ENCODE measurements around the gene MAP1LC3B2.

The MAP1LC3B2 gene

DNA sequence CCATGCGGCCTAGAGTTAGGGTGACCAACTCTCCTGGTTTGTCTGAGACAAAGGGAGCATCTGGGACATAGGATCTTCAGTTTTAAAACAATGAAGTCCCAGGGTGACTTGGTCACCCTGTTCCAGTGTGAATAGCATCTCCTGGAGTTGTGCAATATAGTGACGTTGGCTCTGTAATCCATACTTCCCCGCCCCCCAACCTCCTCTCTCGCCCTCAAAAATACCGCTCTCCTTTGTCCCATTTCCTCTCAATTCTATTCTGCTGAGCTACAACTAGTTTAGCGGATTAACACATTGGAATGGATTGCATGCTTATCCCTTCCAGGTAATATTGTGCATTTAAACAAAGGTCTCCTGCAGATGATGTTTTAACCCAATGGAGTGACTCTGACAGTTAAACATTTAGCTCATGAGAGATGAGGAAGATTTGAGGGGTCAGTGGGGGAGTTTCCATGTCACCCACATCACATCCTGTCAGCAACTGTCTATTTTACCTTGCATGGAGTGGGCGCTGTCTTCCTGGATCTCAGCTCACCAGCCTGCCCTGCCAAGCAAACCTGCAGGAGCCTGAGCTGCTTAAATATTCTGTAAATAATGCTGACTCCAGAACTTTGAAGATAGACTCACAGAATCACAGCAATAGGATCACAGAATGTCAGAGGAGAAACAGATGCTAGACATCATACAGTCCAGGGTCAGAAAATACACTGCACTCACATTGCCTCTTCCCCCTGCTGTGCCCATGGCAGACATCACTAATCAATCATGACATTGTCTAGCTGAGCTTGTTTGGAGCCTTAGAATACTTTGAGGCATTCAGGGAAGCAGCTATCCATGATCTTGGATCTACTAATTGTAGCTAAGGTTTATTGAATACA is 43.0 kb downstream of the MAP1LC3B2 start:
- Mint-ChIP-seq H3K27me3 (peaks cover 7% of the 10 kb centered on the region), H3K36me3 (ENCODE audit: low read depth) (no peaks in the 10 kb centered on the region), H3K9me3 (no peaks in the 10 kb centered on the region), H3K4me1 (ENCODE audit: low read depth) (peaks cover 7% of the 10 kb centered on the region), H3K27ac (no peak overlapping the region), H3K4me3 (no peak overlapping the region)
- DNase-seq = no peak

DNA sequence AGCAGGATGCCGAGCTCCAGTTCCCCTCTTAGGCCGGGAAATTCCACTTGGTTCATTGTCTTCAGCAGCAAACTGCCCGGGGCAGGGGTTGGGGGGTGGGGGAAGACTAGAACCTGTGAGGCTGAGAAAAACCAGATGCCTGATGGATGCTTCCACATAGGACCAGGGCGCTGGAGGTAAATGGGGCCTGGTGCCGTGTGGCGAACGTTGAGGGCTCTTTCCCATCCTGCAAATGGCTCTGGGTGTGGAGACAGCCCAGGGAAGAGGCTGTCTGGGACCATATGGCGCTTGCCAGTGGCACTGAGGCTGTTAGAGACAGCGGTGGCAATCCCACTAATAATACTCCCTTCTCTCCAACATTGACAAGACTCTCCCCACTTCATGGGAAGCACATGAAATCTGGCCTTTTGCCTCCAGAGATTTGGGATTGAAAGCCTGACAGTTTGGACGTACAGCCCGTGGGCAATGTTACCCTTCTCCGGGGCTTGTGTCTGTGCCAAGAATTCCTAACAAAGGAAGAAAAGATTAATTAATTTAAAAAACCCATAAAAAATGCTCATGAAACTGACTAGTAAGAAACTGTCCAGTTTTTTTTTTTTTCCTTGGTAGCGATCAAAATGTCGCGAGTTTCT is 44.5 kb downstream of the MAP1LC3B2 start:
- H3K27ac Mint-ChIP-seq = no peak overlapping the region
- no peaks in the 10 kb centered on the region for H3K36me3 Mint-ChIP-seq (ENCODE audit: low read depth)
- no peak overlapping the region for H3K4me3 Mint-ChIP-seq
- H3K4me1 Mint-ChIP-seq (ENCODE audit: low read depth) = peaks cover 7% of the 10 kb centered on the region
- no peaks in the 10 kb centered on the region for H3K9me3 Mint-ChIP-seq
- H3K27me3 Mint-ChIP-seq = peaks cover 7% of the 10 kb centered on the region
- no peak for DNase-seq

DNA sequence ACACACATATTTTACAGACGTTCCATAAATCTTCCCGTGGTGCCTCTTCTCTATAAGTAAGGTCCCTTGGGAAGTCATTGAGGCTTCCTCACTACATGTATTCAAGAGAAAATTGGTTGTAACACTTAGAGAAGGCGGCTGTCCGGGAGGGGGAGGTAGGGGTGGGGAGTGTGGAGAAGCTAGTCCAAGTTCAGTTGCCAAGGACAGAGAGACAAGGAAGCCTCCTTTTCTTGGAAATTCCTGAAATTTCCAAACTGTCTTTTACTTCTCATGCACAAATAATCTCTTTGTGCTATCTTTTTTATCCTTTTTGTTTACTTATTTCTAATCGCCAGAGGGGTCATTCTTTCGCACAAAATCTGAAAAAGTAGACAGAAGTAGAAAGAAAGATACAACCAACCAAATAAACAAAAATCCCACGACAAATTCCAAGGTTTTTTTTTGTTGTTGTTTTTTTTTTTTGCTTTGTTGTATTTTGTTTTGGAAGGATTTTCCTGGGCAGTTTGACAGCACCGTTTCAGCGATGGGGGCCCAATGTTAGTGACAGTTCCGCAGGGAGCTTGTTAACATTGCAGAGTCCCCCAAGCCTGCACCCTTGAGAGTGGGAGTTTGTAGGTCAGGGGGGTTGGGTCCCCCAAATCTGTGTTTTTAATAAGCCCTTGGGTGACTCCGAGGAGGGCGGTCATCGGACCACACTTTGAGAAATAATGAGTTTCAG is 45.2 kb downstream of the MAP1LC3B2 start:
- H3K36me3 Mint-ChIP-seq (ENCODE audit: low read depth) = no peaks in the 10 kb centered on the region
- H3K4me3 Mint-ChIP-seq = no peak overlapping the region
- peaks cover 7% of the 10 kb centered on the region for H3K4me1 Mint-ChIP-seq (ENCODE audit: low read depth)
- no peaks in the 10 kb centered on the region for H3K9me3 Mint-ChIP-seq
- no peak overlapping the region for H3K27ac Mint-ChIP-seq
- peaks cover 7% of the 10 kb centered on the region for H3K27me3 Mint-ChIP-seq
- DNase-seq = no peak

DNA sequence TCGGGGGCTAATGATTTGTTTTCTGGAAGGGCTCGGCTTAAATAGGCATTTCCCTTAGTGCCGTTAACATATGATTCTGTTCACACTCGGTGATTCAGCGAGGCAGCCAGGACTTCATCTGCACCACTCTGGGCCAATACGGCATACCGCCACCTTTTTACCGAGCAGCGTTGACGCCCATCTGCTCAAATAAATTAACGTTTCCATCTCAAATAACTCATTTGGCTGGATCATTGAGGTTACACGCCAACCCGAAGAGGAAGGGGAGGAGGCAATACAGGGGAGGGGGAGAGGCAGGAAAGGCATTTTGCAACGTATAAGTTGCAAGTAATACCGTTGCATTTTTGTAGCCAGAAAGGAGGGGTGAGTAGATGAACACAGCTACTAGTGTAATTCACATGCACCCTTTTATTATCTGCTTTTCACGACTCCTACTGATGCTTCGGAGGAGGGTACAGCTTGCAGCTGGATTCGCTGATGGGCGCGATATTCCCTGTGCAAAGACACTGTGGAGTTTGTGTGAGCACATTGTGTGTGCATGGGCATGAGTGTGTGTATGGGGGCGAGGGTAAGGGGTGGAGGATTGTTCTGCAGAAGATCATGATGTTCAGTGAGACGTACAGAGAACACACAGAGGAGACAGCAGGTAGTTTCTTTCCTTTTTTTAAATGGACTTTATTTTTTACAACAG is 45.9 kb downstream of the MAP1LC3B2 start:
- Mint-ChIP-seq H3K9me3 (no peaks in the 10 kb centered on the region), H3K4me1 (ENCODE audit: low read depth) (peaks cover 4% of the 10 kb centered on the region), H3K27me3 (peaks cover 7% of the 10 kb centered on the region), H3K4me3 (no peak overlapping the region), H3K27ac (no peak overlapping the region), H3K36me3 (ENCODE audit: low read depth) (no peaks in the 10 kb centered on the region)
- no peak for DNase-seq

DNA sequence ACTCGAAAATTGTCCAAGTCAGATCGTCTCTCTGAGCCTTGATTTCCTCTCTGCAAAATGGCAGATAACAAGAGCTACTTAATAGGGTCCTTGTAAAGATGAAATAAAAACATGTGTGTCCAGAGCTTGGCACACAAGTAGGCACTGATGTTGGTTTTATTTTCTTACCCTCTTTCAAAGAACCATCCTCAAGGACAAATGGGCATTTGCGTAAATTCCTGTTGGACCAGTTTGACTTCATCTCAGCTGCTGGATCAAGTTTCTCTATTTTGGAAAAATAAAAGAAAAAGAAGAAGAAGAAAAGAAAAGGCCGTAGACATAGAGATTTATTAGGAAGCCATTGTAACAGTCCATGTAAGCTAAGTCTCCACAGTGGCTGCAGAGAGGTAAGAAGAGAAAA is 47.2 kb downstream of the MAP1LC3B2 start:
- Mint-ChIP-seq H3K4me3 (no peak overlapping the region), H3K4me1 (ENCODE audit: low read depth) (peaks cover 3% of the 10 kb centered on the region)

GRCh38 chr12:116607039-116607438 is 47.9 kb downstream of the MAP1LC3B2 start:
- H3K9me3 Mint-ChIP-seq = no peaks in the 10 kb centered on the region
- H3K4me1 Mint-ChIP-seq (ENCODE audit: low read depth) = no peaks in the 10 kb centered on the region
- no peaks in the 10 kb centered on the region for H3K36me3 Mint-ChIP-seq (ENCODE audit: low read depth)
- H3K27me3 Mint-ChIP-seq = peaks cover 7% of the 10 kb centered on the region
- no peak overlapping the region for H3K27ac Mint-ChIP-seq
- H3K4me3 Mint-ChIP-seq = no peak overlapping the region
- DNase-seq = no peak

More for the DNA sequence above, 47.2 kb downstream of the MAP1LC3B2 start:
- H3K9me3 Mint-ChIP-seq = no peaks in the 10 kb centered on the region
- H3K27ac Mint-ChIP-seq = no peak overlapping the region
- no peak for DNase-seq
- no peaks in the 10 kb centered on the region for H3K36me3 Mint-ChIP-seq (ENCODE audit: low read depth)
- H3K27me3 Mint-ChIP-seq = peaks cover 7% of the 10 kb centered on the region

- no peak overlapping the region for H3K4me3 Mint-ChIP-seq
- no peak for DNase-seq
- peaks cover 7% of the 10 kb centered on the region for H3K27me3 Mint-ChIP-seq
- H3K9me3 Mint-ChIP-seq = no peaks in the 10 kb centered on the region
- no peak overlapping the region for H3K27ac Mint-ChIP-seq
- H3K36me3 Mint-ChIP-seq (ENCODE audit: low read depth) = no peaks in the 10 kb centered on the region
- H3K4me1 Mint-ChIP-seq (ENCODE audit: low read depth) = no peaks in the 10 kb centered on the region
Observed at GRCh38 chr12:116609319-116610114, 50.3 kb downstream of the MAP1LC3B2 start.

- Mint-ChIP-seq H3K36me3 (ENCODE audit: low read depth) (no peaks in the 10 kb centered on the region), H3K4me3 (no peak overlapping the region), H3K27me3 (no peaks in the 10 kb centered on the region), H3K4me1 (ENCODE audit: low read depth) (no peaks in the 10 kb centered on the region), H3K9me3 (no peaks in the 10 kb centered on the region), H3K27ac (no peak overlapping the region)
- DNase-seq = no peak
Observed at GRCh38 chr12:116610971-116611541, 51.9 kb downstream of the MAP1LC3B2 start.

DNA sequence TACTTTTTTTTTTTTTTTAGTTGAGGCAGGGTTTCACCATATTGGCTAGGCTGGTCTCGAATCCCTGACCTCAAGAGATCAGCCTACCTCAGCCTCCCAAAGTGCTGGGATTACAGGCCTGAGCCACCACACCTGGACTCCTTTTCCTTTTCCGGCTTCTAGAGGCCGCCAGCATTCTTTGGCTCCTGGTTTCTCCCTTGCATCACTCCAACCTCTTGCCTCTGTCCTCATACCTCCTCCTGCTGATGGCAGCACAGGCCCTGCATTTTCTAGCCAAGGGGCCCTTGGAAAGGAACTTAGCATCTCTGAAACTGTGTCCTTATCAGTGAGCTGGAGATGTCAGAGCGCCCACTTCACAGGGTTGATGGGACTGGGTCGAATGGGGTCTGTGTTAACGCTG is 53.3 kb downstream of the MAP1LC3B2 start:
- no peak for DNase-seq
- no peaks in the 10 kb centered on the region for H3K36me3 Mint-ChIP-seq (ENCODE audit: low read depth)
- no peaks in the 10 kb centered on the region for H3K4me1 Mint-ChIP-seq (ENCODE audit: low read depth)
- no peak overlapping the region for H3K4me3 Mint-ChIP-seq
- no peaks in the 10 kb centered on the region for H3K27me3 Mint-ChIP-seq
- no peaks in the 10 kb centered on the region for H3K9me3 Mint-ChIP-seq
- no peak overlapping the region for H3K27ac Mint-ChIP-seq

GRCh38 chr12:116613256-116613655 is 54.1 kb downstream of the MAP1LC3B2 start:
- Mint-ChIP-seq H3K27ac (no peak overlapping the region), H3K9me3 (no peaks in the 10 kb centered on the region), H3K27me3 (no peaks in the 10 kb centered on the region), H3K36me3 (ENCODE audit: low read depth) (no peaks in the 10 kb centered on the region), H3K4me3 (no peak overlapping the region), H3K4me1 (ENCODE audit: low read depth) (no peaks in the 10 kb centered on the region)
- no peak for DNase-seq

GRCh38 chr12:116614194-116614915 is 55.2 kb downstream of the MAP1LC3B2 start:
- H3K9me3 Mint-ChIP-seq = no peaks in the 10 kb centered on the region
- no peaks in the 10 kb centered on the region for H3K36me3 Mint-ChIP-seq (ENCODE audit: low read depth)
- H3K4me1 Mint-ChIP-seq (ENCODE audit: low read depth) = no peaks in the 10 kb centered on the region
- H3K27me3 Mint-ChIP-seq = no peaks in the 10 kb centered on the region
- no peak overlapping the region for H3K27ac Mint-ChIP-seq
- H3K4me3 Mint-ChIP-seq = no peak overlapping the region
- no peak for DNase-seq

- Mint-ChIP-seq H3K4me3 (no peak overlapping the region), H3K27me3 (no peaks in the 10 kb centered on the region), H3K36me3 (ENCODE audit: low read depth) (no peaks in the 10 kb centered on the region), H3K27ac (no peak overlapping the region), H3K9me3 (no peaks in the 10 kb centered on the region), H3K4me1 (ENCODE audit: low read depth) (no peaks in the 10 kb centered on the region)
- no peak for DNase-seq
Observed at GRCh38 chr12:116615141-116615861, 56.1 kb downstream of the MAP1LC3B2 start.

Measured in activated T-cell treated with anti-CD3 and anti-CD28 coated beads, Interleukin-2, amount 50 U/mL, for 24 hours (primary cell).